ENCODE measurements around the gene RAB31. TPM values are rescaled to one million over a fixed set of nuclear protein-coding genes. Genes with fewer than 3 reads are reported as not detected.

RAB31 gene
- total RNA-seq, 1 experiment from 2014 or later = 9.5 TPM

DNA sequence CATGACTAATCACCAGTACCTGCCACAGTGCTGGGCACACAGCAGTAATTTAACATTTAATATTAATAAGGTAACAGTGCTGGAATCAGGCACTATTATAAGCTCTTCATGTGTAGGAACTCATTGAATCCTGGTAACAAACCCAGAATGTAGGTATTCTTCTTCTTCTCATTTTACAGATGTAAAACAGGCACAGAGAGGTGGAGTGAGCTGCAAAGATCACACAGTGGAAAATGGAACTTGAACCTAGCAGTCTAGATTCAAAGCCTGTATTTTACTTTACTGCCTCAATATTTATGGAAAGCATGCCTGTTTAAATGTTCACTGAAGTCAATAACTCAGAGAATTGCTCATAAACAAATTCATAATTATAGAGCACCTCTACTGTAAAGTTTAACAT is 202.0 kb downstream of the RAB31 start:
- TF ChIP-seq, protein P1, sequence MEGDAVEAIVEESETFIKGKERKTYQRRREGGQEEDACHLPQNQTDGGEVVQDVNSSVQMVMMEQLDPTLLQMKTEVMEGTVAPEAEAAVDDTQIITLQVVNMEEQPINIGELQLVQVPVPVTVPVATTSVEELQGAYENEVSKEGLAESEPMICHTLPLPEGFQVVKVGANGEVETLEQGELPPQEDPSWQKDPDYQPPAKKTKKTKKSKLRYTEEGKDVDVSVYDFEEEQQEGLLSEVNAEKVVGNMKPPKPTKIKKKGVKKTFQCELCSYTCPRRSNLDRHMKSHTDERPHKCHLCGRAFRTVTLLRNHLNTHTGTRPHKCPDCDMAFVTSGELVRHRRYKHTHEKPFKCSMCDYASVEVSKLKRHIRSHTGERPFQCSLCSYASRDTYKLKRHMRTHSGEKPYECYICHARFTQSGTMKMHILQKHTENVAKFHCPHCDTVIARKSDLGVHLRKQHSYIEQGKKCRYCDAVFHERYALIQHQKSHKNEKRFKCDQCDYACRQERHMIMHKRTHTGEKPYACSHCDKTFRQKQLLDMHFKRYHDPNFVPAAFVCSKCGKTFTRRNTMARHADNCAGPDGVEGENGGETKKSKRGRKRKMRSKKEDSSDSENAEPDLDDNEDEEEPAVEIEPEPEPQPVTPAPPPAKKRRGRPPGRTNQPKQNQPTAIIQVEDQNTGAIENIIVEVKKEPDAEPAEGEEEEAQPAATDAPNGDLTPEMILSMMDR (IDR thresholded peaks at IDR 0.05; ENCODE audit: insufficient read depth in 1 of 2, low read depth in 1 of 2, low read length in 1 of 2, severe bottlenecking in 1 of 2, unreplicated experiment in 1 of 2) = no peak
- Mint-ChIP-seq H3K36me3 (ENCODE audit: insufficient read depth, unreplicated experiment) (no peaks in the 10 kb centered on the region), H3K9me3 (ENCODE audit: unreplicated experiment) (no peaks in the 10 kb centered on the region), H3K27me3 (ENCODE audit: insufficient read depth, unreplicated experiment) (no peaks in the 10 kb centered on the region), H3K27ac (ENCODE audit: unreplicated experiment) (no peak overlapping the region), H3K4me3 (ENCODE audit: unreplicated experiment) (no peak overlapping the region), H3K4me1 (ENCODE audit: low read depth, unreplicated experiment) (no peaks in the 10 kb centered on the region)
- intact Hi-C loops (cut with micrococcal nuclease; ENCODE audit: unreplicated experiment) = loop anchor here (5.0 kb wide), 1 partner anchor 83 kb away; no protein-coding TSS in a partner anchor
- Histone ChIP-seq H3K4me1 (no peaks in the 10 kb centered on the region), H3K36me3 (ENCODE audit: control insufficient read depth, insufficient read depth, low read length) (no peaks in the 10 kb centered on the region), H3K27me3 (replicated peaks; ENCODE audit: control insufficient read depth, insufficient read depth, low read length) (no peaks in the 10 kb centered on the region), H3K4me3 (ENCODE audit: low read depth, low read length) (no peak overlapping the region), H3K9me3 (no peaks in the 10 kb centered on the region)
- POLR2A ChIA-PET = no interaction called here
- no peak for DNase-seq
- no TSS peak for BruUV-seq (replicated peaks)
- CTCF ChIA-PET = no interaction called here

DNA sequence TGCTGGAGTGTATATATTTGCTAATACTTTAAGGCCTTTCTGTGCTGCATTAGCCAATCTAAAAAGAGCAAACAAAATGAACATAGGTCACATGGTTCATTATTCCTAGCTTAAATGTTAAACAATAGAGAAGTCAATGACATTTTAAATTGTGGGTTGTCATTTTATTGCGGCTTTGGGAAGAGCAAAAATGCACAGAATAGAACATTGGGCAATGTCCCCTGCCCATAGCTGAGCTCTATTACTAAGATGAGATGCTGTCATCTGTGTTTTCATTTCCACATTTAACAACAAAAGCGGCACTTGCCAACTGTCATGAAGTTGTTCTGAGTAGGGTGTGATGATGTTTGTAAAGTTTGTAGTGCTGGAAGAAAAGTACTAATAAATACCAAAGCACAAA is 202.6 kb downstream of the RAB31 start:
- Histone ChIP-seq H3K27me3 (replicated peaks; ENCODE audit: control insufficient read depth, insufficient read depth, low read length) (no peaks in the 10 kb centered on the region), H3K9me3 (no peaks in the 10 kb centered on the region), H3K4me3 (ENCODE audit: low read depth, low read length) (no peak overlapping the region), H3K4me1 (peaks cover under 1% of the 10 kb centered on the region; the same call in 1 of the 2 replicates), H3K36me3 (ENCODE audit: control insufficient read depth, insufficient read depth, low read length) (no peaks in the 10 kb centered on the region)
- no TSS peak for BruUV-seq (replicated peaks)
- no peaks in the 10 kb centered on the region for H3K9me3 Mint-ChIP-seq (ENCODE audit: unreplicated experiment)
- no peak overlapping the region for H3K4me3 Mint-ChIP-seq (ENCODE audit: unreplicated experiment)
- CTCF ChIA-PET = no interaction called here
- TF ChIP-seq, protein P1 (IDR thresholded peaks at IDR 0.05; ENCODE audit: insufficient read depth in 1 of 2, low read depth in 1 of 2, low read length in 1 of 2, severe bottlenecking in 1 of 2, unreplicated experiment in 1 of 2) = no peak
- no peaks in the 10 kb centered on the region for H3K27me3 Mint-ChIP-seq (ENCODE audit: insufficient read depth, unreplicated experiment)
- DNase-seq = no peak
- H3K4me1 Mint-ChIP-seq (ENCODE audit: low read depth, unreplicated experiment) = peaks cover 4% of the 10 kb centered on the region
- no peaks in the 10 kb centered on the region for H3K36me3 Mint-ChIP-seq (ENCODE audit: insufficient read depth, unreplicated experiment)
- H3K27ac Mint-ChIP-seq (ENCODE audit: unreplicated experiment) = no peak overlapping the region
- intact Hi-C loops (cut with micrococcal nuclease; ENCODE audit: unreplicated experiment) = loop anchor here (5.0 kb wide), 1 partner anchor 83 kb away; no protein-coding TSS in a partner anchor
- POLR2A ChIA-PET = no interaction called here

DNA sequence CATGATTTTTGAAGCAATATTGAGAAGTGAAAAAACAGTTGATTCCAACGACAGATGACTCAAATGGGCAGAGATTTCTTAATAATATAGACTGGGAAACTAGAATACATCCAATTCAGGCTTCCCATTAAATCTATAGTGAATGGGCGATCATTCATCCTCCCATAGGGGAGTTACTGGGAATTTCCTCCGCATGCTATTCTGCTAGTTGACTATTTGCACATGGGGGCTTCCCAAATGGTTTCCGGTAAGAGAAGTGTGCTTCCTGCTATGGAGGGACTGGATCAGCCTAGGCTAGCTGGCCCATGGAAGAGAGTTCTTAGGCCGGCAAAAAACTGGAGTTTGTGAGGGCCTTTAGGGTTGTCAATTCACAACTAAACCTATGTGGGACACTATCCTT is 203.1 kb downstream of the RAB31 start:
- POLR2A ChIA-PET = no interaction called here
- intact Hi-C loops (cut with micrococcal nuclease; ENCODE audit: unreplicated experiment) = loop anchor here (5.0 kb wide), 1 partner anchor 84 kb away; no protein-coding TSS in a partner anchor

More for the DNA sequence above, 203.1 kb downstream of the RAB31 start:
- no peaks in the 10 kb centered on the region for H3K27me3 Mint-ChIP-seq (ENCODE audit: insufficient read depth, unreplicated experiment)
- TF ChIP-seq, protein P1 (IDR thresholded peaks at IDR 0.05; ENCODE audit: insufficient read depth in 1 of 2, low read depth in 1 of 2, low read length in 1 of 2, severe bottlenecking in 1 of 2, unreplicated experiment in 1 of 2) = no peak
- DNase-seq = no peak
- H3K4me1 ChIP-seq = peaks cover 6% of the 10 kb centered on the region
- H3K9me3 ChIP-seq = no peaks in the 10 kb centered on the region
- peaks cover 9% of the 10 kb centered on the region for H3K4me1 Mint-ChIP-seq (ENCODE audit: low read depth, unreplicated experiment)
- H3K36me3 Mint-ChIP-seq (ENCODE audit: insufficient read depth, unreplicated experiment) = no peaks in the 10 kb centered on the region
- H3K27ac Mint-ChIP-seq (ENCODE audit: unreplicated experiment) = no peak overlapping the region
- no peaks in the 10 kb centered on the region for H3K9me3 Mint-ChIP-seq (ENCODE audit: unreplicated experiment)
- H3K4me3 ChIP-seq (ENCODE audit: low read depth, low read length) = no peak overlapping the region
- H3K27me3 ChIP-seq (replicated peaks; ENCODE audit: control insufficient read depth, insufficient read depth, low read length) = no peaks in the 10 kb centered on the region
- CTCF ChIA-PET = no interaction called here
- H3K36me3 ChIP-seq (ENCODE audit: control insufficient read depth, insufficient read depth, low read length) = no peaks in the 10 kb centered on the region
- H3K4me3 Mint-ChIP-seq (ENCODE audit: unreplicated experiment) = no peak overlapping the region
- BruUV-seq (replicated peaks) = no TSS peak

Other genes with a start within 250 kb of the RAB31 start
- 64.9 and 66.3 TPM in 2 replicates for gene RALBP1, start 232.8 kb upstream of the RAB31 start, total RNA-seq (2022)
- gene PPP4R1, start 93.7 kb upstream of the RAB31 start, total RNA-seq (2022) = 91.4 and 96.6 TPM in 2 replicates
- gene TXNDC2, start 177.7 kb downstream of the RAB31 start, total RNA-seq (2022) = not detected in 2 replicates
- gene VAPA, start 205.7 kb downstream of the RAB31 start, total RNA-seq (2022) = 205 and 222 TPM in 2 replicates